Caco-2 (cell line): ENCODE data around the gene KCNIP4. TPM values are rescaled to one million over a fixed set of nuclear protein-coding genes. Genes with fewer than 3 reads are reported as not detected.
"Not testable (repeated sequence)": the region's sequence is repeated elsewhere in the genome, so short reads cannot be mapped to it uniquely, and the experiment has no call there.

ENCODE experiments used
- BruUV-seq: library from RNA; stranded (reverse); fragments of 400-500 nt; replicated peaks from 2 replicates; lab custom pipeline; 2021; lab: Mats Ljungman, UMichigan
- CTCF ChIA-PET: fragments of 300-600 bp; sonication (Branson Sonifier 250); formaldehyde crosslinking; loops from one replicate; lab custom pipeline; 2022; ENCODE audit warnings: antibody characterized with exemption; lab: Charles Lee
- POLR2A ChIA-PET: fragments of 300-600 bp; sonication (Branson Sonifier 250); formaldehyde crosslinking; loops from one replicate; lab custom pipeline; 2022; ENCODE audit warnings: antibody characterized with exemption; lab: Charles Lee
- DNase-seq, 2 experiments: peaks; one replicate each; pipeline versions ENCODE4 v3.0.0 to v3.0.0-alpha.2; 2020 to 2022
- H3K27me3 ChIP-seq: replicated peaks from 2 replicates; pipeline ENCODE4 v1.6.0; 2011; ENCODE audit warnings: low read length; ENCODE audit not compliant: control insufficient read depth, insufficient read depth
- H3K36me3 ChIP-seq: 2 replicates; pipeline ENCODE4 v1.5.1; 2011; ENCODE audit warnings: low read length; ENCODE audit not compliant: control insufficient read depth, insufficient read depth
- H3K4me1 ChIP-seq: fragments of 250-450 bp; sonication (Bioruptor Pico); 2 replicates; pipeline ENCODE4 v1.5.1; 2020; ENCODE audit warnings: mild to moderate bottlenecking
- H3K4me3 ChIP-seq: 2 replicates; pipeline ENCODE4 v1.5.1; 2011; ENCODE audit warnings: low read depth, mild to moderate bottlenecking, control low read depth, low read length
- H3K9me3 ChIP-seq: fragments of 250-450 bp; sonication (Bioruptor Pico); 2 replicates; pipeline ENCODE4 v1.5.1; 2020; ENCODE audit warnings: mild to moderate bottlenecking, moderate library complexity
- H3K27ac Mint-ChIP-seq: one replicate; pipeline ENCODE4 v1.8.0; 2022; ENCODE audit warnings: mixed read lengths; ENCODE audit not compliant: unreplicated experiment
- H3K27me3 Mint-ChIP-seq: one replicate; pipeline ENCODE4 v1.8.0; 2022; ENCODE audit warnings: mixed read lengths; ENCODE audit not compliant: insufficient read depth, unreplicated experiment
- H3K36me3 Mint-ChIP-seq: one replicate; pipeline ENCODE4 v1.8.0; 2022; ENCODE audit warnings: mild to moderate bottlenecking, mixed read lengths; ENCODE audit not compliant: insufficient read depth, unreplicated experiment
- H3K4me1 Mint-ChIP-seq: one replicate; pipeline ENCODE4 v1.8.0; 2022; ENCODE audit warnings: low read depth, mixed read lengths; ENCODE audit not compliant: unreplicated experiment
- H3K4me3 Mint-ChIP-seq: one replicate; pipeline ENCODE4 v1.8.0; 2022; ENCODE audit warnings: mild to moderate bottlenecking, moderate library complexity, mixed read lengths; ENCODE audit not compliant: unreplicated experiment
- H3K9me3 Mint-ChIP-seq: one replicate; pipeline ENCODE4 v1.8.0; 2022; ENCODE audit warnings: mixed read lengths; ENCODE audit not compliant: unreplicated experiment
- intact Hi-C: fragments of 100-400 bp; cut with micrococcal nuclease; formaldehyde crosslinking; loops from one replicate; pipeline ENCODE4 v1.10.0; 2022; ENCODE audit not compliant: unreplicated experiment
- total RNA-seq: library from RNA; stranded (reverse); gene quantifications from 2 replicates; pipeline ENCODE4 v1.2.3, GENCODE V29; 2022
- TF ChIP-seq, protein P1 (sequence below), 2 experiments: fragments of 200-600 bp in 1 of 2; IDR thresholded peaks; 1 replicate in 1 of 2; 2 replicates in 1 of 2; pipeline versions ENCODE4 v1.5.1 to v1.8.0; 2011 to 2022; ENCODE audit warnings: antibody characterized with exemption in 1 of 2, control low read depth in 1 of 2, inconsistent platforms in 1 of 2, low read depth in 1 of 2, low read length in 1 of 2, mild to moderate bottlenecking in 1 of 2, moderate library complexity in 1 of 2; ENCODE audit not compliant: insufficient read depth in 1 of 2, severe bottlenecking in 1 of 2, unreplicated experiment in 1 of 2

Gene KCNIP4
- total RNA-seq, 1 experiment from 2014 or later: not detected

DNA sequence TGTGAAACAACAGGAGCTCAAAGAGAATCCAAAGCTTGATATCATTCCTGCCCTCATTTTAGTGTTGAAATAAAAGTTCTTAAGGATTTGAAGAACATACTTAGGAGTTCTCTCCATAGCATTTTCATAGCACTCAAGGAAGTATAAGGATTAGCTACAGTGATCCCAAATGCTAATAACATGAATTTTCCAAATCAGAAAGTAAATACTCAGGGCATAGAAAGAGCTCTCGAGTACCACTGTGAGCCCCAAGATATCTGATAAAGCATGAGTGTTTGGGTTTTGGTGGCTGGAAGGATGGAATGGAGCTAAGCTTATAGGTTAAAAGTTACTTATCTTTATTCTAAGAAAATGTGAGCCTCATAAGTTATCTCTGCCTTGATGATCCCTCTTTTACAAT is 584.9 kb downstream of the KCNIP4 start:
- Histone ChIP-seq H3K9me3 (no peaks in the 10 kb centered on the region), H3K4me1 (no peaks in the 10 kb centered on the region), H3K27me3 (no peaks in the 10 kb centered on the region), H3K36me3 (no peaks in the 10 kb centered on the region), H3K4me3 (no peak overlapping the region)
- intact Hi-C loops: no loop called here
- Mint-ChIP-seq H3K4me3 (no peak overlapping the region), H3K27me3 (peaks cover 2% of the 10 kb centered on the region), H3K9me3 (no peaks in the 10 kb centered on the region), H3K27ac (no peak overlapping the region), H3K36me3 (no peaks in the 10 kb centered on the region), H3K4me1 (no peaks in the 10 kb centered on the region)
- BruUV-seq: no TSS peak
- POLR2A ChIA-PET: no interaction called here
- CTCF ChIA-PET: interaction anchor here (0.7 kb wide), 1 partner anchor 482 kb away, joined by 3 read pairs; no protein-coding TSS in a partner anchor
- TF ChIP-seq, protein P1, sequence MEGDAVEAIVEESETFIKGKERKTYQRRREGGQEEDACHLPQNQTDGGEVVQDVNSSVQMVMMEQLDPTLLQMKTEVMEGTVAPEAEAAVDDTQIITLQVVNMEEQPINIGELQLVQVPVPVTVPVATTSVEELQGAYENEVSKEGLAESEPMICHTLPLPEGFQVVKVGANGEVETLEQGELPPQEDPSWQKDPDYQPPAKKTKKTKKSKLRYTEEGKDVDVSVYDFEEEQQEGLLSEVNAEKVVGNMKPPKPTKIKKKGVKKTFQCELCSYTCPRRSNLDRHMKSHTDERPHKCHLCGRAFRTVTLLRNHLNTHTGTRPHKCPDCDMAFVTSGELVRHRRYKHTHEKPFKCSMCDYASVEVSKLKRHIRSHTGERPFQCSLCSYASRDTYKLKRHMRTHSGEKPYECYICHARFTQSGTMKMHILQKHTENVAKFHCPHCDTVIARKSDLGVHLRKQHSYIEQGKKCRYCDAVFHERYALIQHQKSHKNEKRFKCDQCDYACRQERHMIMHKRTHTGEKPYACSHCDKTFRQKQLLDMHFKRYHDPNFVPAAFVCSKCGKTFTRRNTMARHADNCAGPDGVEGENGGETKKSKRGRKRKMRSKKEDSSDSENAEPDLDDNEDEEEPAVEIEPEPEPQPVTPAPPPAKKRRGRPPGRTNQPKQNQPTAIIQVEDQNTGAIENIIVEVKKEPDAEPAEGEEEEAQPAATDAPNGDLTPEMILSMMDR (IDR thresholded peaks at IDR 0.05; ENCODE audit: insufficient read depth in 1 of 2, low read depth in 1 of 2, low read length in 1 of 2, severe bottlenecking in 1 of 2, unreplicated experiment in 1 of 2): no peak
- DNase-seq: no peak

DNA sequence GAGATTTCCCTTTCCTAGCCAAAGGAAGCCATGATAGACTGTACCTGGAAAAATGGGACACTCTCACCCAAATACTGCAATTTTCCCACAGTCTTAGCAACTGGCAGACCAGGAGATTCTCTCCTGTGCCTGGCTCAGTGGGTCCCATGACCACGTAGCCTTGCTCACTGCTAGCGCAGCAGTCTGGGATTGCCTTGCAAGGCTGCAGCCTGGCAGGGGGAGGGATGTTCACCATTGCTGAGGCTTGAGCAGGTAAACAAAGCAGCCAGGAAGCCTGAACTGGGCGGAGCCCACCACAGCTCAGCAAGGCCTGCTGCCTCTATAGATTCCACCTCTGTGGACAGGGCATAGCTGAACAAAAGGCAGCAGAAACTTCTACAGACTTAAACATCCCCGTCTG is 596.2 kb downstream of the KCNIP4 start:
- H3K36me3 ChIP-seq, intact Hi-C loops, BruUV-seq, H3K4me1 ChIP-seq, H3K27me3 Mint-ChIP-seq, H3K27ac Mint-ChIP-seq, DNase-seq, H3K4me3 Mint-ChIP-seq, CTCF ChIA-PET, H3K9me3 ChIP-seq, H3K9me3 Mint-ChIP-seq, POLR2A ChIA-PET, H3K4me1 Mint-ChIP-seq, H3K4me3 ChIP-seq, H3K27me3 ChIP-seq, H3K36me3 Mint-ChIP-seq: not testable (repeated sequence)

DNA sequence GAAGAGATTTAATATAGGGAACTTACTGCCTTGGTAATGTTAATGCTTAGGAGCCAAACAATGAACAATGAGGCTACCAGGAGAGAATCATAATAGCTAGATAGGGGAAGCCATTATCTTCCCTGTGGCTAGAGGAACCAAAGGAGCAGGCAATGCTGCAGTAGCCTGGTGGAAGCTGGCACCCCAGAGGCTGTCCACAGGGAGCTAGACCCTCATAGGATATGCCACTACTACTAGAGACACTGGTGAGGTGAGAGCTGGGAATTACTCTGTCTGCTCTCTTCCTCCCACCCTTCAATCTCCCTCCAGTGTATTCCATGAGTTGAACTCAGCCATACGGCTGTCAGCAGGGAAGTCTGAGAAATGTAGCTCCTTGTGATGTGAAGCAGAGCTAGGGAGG is 601.4 kb downstream of the KCNIP4 start:
- Mint-ChIP-seq H3K9me3 (no peaks in the 10 kb centered on the region), H3K27me3 (no peaks in the 10 kb centered on the region), H3K4me1 (no peaks in the 10 kb centered on the region), H3K36me3 (no peaks in the 10 kb centered on the region), H3K27ac (no peak overlapping the region), H3K4me3 (no peak overlapping the region)
- Histone ChIP-seq H3K36me3 (no peaks in the 10 kb centered on the region), H3K9me3 (no peaks in the 10 kb centered on the region), H3K27me3 (no peaks in the 10 kb centered on the region), H3K4me1 (no peaks in the 10 kb centered on the region), H3K4me3 (no peak overlapping the region)
- DNase-seq: no peak
- intact Hi-C loops: no loop called here
- ChIA-PET CTCF (interaction anchor here (0.6 kb wide), 1 partner anchor 11 kb away, joined by 4 read pairs; no protein-coding TSS in a partner anchor), POLR2A (no interaction called here)
- no TSS peak for BruUV-seq
- TF ChIP-seq, protein P1 (IDR thresholded peaks at IDR 0.05; ENCODE audit: insufficient read depth in 1 of 2, low read depth in 1 of 2, low read length in 1 of 2, severe bottlenecking in 1 of 2, unreplicated experiment in 1 of 2): no peak
